ENCODE measurements around the gene EPHA8. TPM values are rescaled to one million over a fixed set of nuclear protein-coding genes. Genes with fewer than 3 reads are reported as not detected.
A peak's percentile ranks its signal among the peaks of the same experiment; 100 is the strongest.

The EPHA8 gene
- total and polyA plus RNA-seq, 2 of the 13 experiments (the other 11 are each of a cell fraction or from before 2014, with no cell fraction given): not detected

GRCh38 chr1:22611530-22611947, 48.2 kb downstream of the EPHA8 start (continued):
- TF ChIP-seq TERF1 (CRISPR knock-in tag; IDR thresholded peaks at IDR 0.05) (no peak), NFKB2 (CRISPR knock-in tag; IDR thresholded peaks at IDR 0.05; ENCODE audit: borderline replicate concordance) (peak; percentile 68; the same call in 1 of the 2 replicates), ISX (CRISPR knock-in tag; conservative IDR thresholded peaks at IDR 0.05) (no peak), ZNF230 (CRISPR knock-in tag; IDR thresholded peaks at IDR 0.05) (no peak), SNRNP70 (IDR thresholded peaks at IDR 0.05; ENCODE audit: low read depth, low read length) (no peak), PAWR (CRISPR knock-in tag; IDR thresholded peaks at IDR 0.05; ENCODE audit: borderline replicate concordance) (no peak), ZNF33A (CRISPR knock-in tag; IDR thresholded peaks at IDR 0.05; ENCODE audit: borderline replicate concordance) (no peak), GTF2F1 (IDR thresholded peaks at IDR 0.05; ENCODE audit: low read length) (no peak), ZNF883 (CRISPR knock-in tag; IDR thresholded peaks at IDR 0.05; ENCODE audit: not compliant biosample characterization) (no peak), KMT2B (CRISPR knock-in tag; IDR thresholded peaks at IDR 0.05) (no peak), RFX3 (CRISPR knock-in tag; IDR thresholded peaks at IDR 0.05) (no peak), TIGD3 (CRISPR knock-in tag; IDR thresholded peaks at IDR 0.05; ENCODE audit: borderline replicate concordance) (no peak), EHMT2 (IDR thresholded peaks at IDR 0.05; ENCODE audit: borderline replicate concordance, low read depth, low read length) (peak; percentile 96), ARID3A (IDR thresholded peaks at IDR 0.05; ENCODE audit: low read depth, low read length) (no peak), ZNF446 (CRISPR knock-in tag; IDR thresholded peaks at IDR 0.05) (no peak), ZNF687 (CRISPR knock-in tag; IDR thresholded peaks at IDR 0.05) (no peak), ZNF253 (CRISPR knock-in tag; IDR thresholded peaks at IDR 0.05; ENCODE audit: borderline replicate concordance) (no peak), SP140L (CRISPR knock-in tag; IDR thresholded peaks at IDR 0.05; ENCODE audit: borderline replicate concordance) (no peak), ZSCAN22 (CRISPR knock-in tag; IDR thresholded peaks at IDR 0.05) (no peak), NFKBIZ (CRISPR knock-in tag; IDR thresholded peaks at IDR 0.05) (peak; percentile 31; the same call in 1 of the 2 replicates), TCF12 (IDR thresholded peaks at IDR 0.05) (no peak), TCF12 (CRISPR knock-in tag; IDR thresholded peaks at IDR 0.05) (no peak), MTA1 (CRISPR knock-in tag; IDR thresholded peaks at IDR 0.05; ENCODE audit: borderline replicate concordance) (no peak), ZBTB38 (CRISPR knock-in tag; IDR thresholded peaks at IDR 0.05) (no peak)
